RWPE1 (cell line): Measurements from ENCODE around the gene MYLK.
A peak's percentile ranks its signal among the peaks of the same experiment; 100 is the strongest.

Source experiments
- CTCF ChIA-PET: fragments of 350-600 bp; sonication (Branson Sonifier 250); formaldehyde crosslinking; extraction: SDS; loops from one replicate; lab custom pipeline; 2021; lab: Yijun Ruan, JAX
- POLR2A ChIA-PET: fragments of 400-600 bp; formaldehyde crosslinking; extraction: SDS; loops from one replicate; lab custom pipeline; 2020; ENCODE audit warnings: antibody characterized with exemption; ENCODE audit not compliant: low non-redundant PET; lab: Yijun Ruan, JAX
- DNase-seq: peaks from one replicate; pipeline ENCODE4 v3.0.0; 2012; ENCODE audit warnings: low spot score
- H3K27ac ChIP-seq: fragments of 450-650 bp; 2 replicates; pipeline ENCODE4 v1.5.1; 2017
- TF ChIP-seq, protein P1 (sequence below): fragments of 450-650 bp; conservative IDR thresholded peaks from 2 replicates; pipeline ENCODE4 v1.5.1; 2017; ENCODE audit warnings: low read depth, mild to moderate bottlenecking

MYLK gene

DNA sequence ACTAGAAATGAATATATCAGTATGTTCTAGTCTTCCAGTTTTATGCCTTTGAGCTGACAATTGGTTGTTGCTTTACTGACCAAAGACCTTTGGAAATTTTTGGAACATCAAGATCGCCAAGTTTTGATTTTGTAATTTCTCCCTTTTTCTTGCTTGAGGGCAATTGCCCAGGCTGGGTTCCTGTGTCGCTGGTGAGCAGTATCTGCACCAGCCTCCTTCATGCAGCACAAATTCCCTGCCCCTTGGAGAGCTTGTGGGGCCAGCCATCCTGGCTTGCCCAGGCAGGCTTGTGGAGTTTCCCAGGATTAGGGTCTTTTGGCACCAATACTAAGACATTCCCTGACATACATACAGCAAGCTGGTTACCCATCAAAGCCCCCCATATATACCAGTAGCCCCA is 261.4 kb downstream of the MYLK start:
- ChIA-PET CTCF (interaction anchor here (1.7 kb wide), 1 partner anchor 101 kb away, joined by 6 read pairs; no protein-coding TSS in a partner anchor), POLR2A (no interaction called here)
- TF ChIP-seq, protein P1, sequence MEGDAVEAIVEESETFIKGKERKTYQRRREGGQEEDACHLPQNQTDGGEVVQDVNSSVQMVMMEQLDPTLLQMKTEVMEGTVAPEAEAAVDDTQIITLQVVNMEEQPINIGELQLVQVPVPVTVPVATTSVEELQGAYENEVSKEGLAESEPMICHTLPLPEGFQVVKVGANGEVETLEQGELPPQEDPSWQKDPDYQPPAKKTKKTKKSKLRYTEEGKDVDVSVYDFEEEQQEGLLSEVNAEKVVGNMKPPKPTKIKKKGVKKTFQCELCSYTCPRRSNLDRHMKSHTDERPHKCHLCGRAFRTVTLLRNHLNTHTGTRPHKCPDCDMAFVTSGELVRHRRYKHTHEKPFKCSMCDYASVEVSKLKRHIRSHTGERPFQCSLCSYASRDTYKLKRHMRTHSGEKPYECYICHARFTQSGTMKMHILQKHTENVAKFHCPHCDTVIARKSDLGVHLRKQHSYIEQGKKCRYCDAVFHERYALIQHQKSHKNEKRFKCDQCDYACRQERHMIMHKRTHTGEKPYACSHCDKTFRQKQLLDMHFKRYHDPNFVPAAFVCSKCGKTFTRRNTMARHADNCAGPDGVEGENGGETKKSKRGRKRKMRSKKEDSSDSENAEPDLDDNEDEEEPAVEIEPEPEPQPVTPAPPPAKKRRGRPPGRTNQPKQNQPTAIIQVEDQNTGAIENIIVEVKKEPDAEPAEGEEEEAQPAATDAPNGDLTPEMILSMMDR: no peak

DNA sequence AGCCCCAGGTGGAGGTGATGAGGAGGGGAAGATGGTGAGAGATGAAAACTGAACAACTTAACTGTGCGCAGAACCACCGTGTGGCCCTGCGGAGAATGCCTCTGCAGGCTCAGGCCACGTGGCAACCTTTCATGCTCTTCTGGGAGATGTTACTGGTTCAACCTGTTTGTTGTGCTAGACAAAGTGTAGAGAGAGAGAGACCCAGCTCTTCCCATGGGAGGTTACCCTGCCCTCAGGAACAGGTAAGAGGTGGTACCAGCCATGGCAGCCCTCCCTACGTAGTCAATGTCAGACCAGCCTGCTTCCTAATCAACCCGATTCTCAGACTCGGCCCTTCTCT is 262.3 kb downstream of the MYLK start:
- ChIA-PET POLR2A (no interaction called here), CTCF (no interaction called here)
- TF ChIP-seq, protein P1: no peak
- H3K27ac ChIP-seq: peak overlapping the region; percentile 19; the same call in 1 of the 2 replicates
- no peak for DNase-seq

More for the DNA sequence above, 261.4 kb downstream of the MYLK start:
- no peak for DNase-seq
- peak overlapping the region; percentile 83 for H3K27ac ChIP-seq

DNA sequence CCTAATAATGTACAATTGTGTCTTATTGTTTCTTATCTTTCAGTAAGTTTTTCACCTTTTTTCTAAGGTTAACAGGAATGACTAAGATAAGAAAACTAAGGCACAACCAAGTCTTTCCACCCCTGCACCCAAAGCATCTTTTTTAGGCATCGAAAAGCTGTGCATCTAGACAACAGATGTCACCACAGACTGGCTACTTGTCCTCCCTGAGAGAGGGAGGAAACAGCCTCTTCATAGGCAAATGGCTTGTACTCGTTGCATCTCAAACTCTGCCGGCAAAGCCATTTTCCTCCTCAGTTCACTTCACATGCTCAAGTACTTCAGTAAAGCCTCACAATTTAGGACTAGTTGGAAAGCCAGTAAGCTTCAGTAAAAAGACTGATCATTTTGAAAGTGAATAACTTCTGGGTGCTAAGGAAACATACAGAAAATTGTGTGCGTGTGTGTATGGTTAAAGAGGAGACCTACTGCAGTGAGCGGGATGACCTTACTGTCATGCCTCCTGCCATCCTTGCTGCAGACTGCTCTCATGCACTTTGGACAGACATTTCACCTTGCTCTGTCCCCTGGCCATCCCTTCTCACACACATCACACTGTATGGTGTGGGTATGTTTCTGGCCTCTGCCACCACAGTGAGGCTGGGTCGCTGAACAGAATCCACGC is 262.8 kb downstream of the MYLK start:
- TF ChIP-seq, protein P1: no peak
- 0 out of 2 replicates have a peak overlapping the region, but pooled peaks have one; percentile 19 for H3K27ac ChIP-seq
- ChIA-PET POLR2A (no interaction called here), CTCF (no interaction called here)
- DNase-seq: no peak

DNA sequence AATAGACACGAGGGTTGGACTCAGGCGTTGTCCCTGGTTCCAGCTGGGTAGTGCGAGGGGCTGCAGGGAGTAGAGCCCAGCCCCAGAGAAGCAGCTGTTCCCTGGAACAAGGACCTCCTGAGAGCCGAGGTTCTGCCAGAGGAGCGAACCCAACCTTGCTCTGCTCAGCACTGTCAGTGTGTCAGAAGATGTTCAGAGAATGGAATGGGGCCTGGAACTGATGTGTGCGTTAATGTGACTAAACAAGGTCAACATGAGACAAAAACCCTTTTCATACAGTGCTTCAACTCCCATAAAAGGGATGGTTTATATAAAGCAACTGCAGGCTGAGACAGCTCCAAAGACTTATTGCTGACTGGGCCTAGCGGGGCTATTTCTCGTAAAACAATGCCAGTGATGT is 263.8 kb downstream of the MYLK start:
- no peak for DNase-seq
- H3K27ac ChIP-seq: no peak overlapping the region
- CTCF ChIA-PET: no interaction called here
- POLR2A ChIA-PET: no interaction called here
- TF ChIP-seq, protein P1: no peak

DNA sequence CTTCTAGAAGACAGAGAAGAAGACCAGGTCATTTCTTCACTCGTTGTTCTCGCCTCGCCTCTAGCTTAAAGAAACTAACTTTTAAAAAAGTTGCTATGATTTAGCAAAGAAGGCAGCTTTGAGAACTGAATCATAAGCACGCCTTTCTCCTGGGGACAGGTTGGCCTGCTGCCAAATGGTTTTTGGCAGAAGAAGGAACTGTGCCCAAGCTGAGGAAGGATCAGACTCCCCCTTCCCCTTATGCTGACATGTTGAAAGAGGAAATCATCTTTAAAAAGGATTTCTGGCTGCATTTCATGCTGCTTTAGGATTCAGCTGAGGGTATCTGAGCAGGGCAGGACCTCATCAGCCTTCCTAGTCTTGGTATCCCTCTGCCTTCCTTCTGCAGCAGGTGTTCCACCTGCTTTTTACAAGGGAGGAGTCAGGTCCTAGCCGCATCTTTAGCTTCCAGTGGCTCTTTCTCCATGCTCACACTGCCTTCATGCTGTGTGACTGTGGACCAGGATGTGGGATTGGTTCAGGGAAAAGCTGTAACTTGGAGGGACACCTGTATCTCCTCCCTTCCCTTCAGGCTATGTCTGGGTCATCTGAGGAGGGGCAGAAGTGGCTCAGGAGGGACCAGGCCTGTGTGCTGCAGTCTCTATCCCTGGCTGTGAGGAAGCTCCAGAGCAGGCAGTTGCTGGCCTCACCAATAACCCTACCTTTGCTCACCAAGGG is 265.2 kb downstream of the MYLK start:
- ChIA-PET CTCF (interaction anchor here (0.7 to 1.6 kb wide), 3 partner anchors 23 to 1259 kb away, joined by 3 to 6 read pairs (median 5); no protein-coding TSS in a partner anchor), POLR2A (interaction anchor here (1.2 kb wide), 1 partner anchor 13 kb away, joined by 3 read pairs; no protein-coding TSS in a partner anchor)
- peak overlapping the region; percentile 81 for H3K27ac ChIP-seq
- TF ChIP-seq, protein P1: no peak
- DNase-seq: no peak

DNA sequence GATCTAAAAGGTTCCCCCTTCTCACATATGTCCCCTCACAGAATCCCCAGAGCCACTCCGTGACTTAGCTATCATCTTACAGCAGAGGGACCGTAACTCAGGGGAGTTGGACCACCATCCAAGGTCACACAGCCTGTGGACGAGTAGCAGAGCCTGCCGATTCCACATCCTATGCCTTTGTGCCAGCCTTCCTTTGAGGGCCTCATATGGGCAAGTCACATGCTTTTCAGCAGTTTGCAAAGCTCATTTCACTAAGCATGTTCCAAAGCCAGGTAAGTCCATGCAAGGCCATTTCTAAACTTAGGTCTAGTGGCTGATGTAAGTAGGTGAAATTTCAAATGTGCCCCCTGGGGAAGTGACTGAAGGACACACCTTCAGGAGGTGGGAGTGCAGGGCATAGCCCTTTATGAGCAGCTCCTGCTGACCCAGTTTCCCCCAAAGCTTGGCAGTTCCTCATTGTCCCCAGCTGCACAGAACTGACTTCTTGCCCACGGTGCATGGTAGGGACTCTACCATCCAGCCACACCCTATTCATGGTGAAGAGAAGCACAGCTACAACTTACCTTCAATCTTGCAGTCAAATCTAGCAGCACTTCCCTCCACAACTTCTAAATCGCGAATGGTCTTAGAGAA is 265.9 kb downstream of the MYLK start:
- peak overlapping the region; percentile 81 for H3K27ac ChIP-seq
- ChIA-PET CTCF (interaction anchor here (0.6 to 1.6 kb wide), 3 partner anchors 24 to 136 kb away, joined by 4 to 6 read pairs (median 5); no protein-coding TSS in a partner anchor), POLR2A (interaction anchor here (1.2 kb wide), 1 partner anchor 12 kb away, joined by 3 read pairs; no protein-coding TSS in a partner anchor)
- DNase-seq: no peak
- TF ChIP-seq, protein P1: no peak
